Urothelium cell line (cell line): ENCODE measurements around the gene MRI1.
"Not testable (repeated sequence)": the region's sequence is repeated elsewhere in the genome, so short reads cannot be mapped to it uniquely, and the experiment has no call there.

Experiments
- DNase-seq: peaks from one replicate; pipeline ENCODE4 v3.0.0; 2011; ENCODE audit warnings: low spot score, mixed read lengths
- FAIRE-seq: peaks from 2 replicates; lab custom pipeline; 2011; peaks lifted over from hg19 to GRCh38; lab: Jason Lieb, UNC

MRI1 gene

DNA sequence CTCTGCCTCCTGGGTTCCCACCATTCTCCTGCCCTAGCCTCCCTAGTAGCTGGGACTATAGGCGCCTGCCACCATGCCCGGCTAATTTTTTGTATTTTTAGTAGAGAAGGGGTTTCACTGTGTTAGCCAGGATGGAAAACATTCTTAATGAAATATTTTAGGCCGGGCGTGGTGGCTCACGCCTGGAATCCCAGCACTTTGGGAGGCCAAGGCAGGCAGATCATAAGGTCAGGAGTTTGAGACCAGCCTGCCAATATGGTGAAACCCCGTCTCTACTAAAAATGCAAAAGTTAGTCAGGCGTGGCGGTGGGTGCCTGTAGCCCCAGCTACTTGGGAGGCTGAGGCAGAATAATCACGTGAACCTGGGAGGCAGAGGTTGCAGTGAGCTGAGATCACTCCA lies 29.0 kb downstream of the MRI1 start:
- not testable (repeated sequence) for DNase-seq, FAIRE-seq

DNA sequence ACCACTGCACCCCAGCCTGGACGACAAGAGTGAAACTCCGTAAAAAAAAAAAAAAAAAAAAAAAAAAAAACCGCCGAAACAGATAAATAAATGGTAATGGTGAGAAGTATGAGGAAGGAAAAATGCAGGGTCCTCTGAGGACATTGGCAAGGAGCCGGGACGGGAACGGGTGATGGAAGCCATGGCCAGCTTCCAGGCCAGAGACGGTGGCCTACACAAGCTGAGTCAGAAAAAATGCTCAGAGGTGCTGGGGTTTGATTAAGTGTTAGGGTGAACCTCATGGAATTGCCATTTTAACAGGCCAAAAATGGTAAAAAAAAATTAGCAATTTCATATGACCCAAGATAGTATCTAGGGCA lies 30.1 kb downstream of the MRI1 start:
- DNase-seq (peak; percentile 30), FAIRE-seq (no peak)

GRCh38 chr19:13794757-13795589 lies 30.7 kb downstream of the MRI1 start, which contains the start of gene ZSWIM4:
ZSWIM4 (plus strand) TSS chr19:13795443; CDS start chr19:13795649, 206 bp downstream.
- DNase-seq (peak; percentile 94), FAIRE-seq (no peak)

- no peak for DNase-seq
- FAIRE-seq, result no peak
Measured at GRCh38 chr19:13795595-13796300, 31.4 kb downstream of the MRI1 start.

- FAIRE-seq (no peak), DNase-seq (peak; percentile 48)
Measured at GRCh38 chr19:13796301-13797057, 32.2 kb downstream of the MRI1 start.

DNA sequence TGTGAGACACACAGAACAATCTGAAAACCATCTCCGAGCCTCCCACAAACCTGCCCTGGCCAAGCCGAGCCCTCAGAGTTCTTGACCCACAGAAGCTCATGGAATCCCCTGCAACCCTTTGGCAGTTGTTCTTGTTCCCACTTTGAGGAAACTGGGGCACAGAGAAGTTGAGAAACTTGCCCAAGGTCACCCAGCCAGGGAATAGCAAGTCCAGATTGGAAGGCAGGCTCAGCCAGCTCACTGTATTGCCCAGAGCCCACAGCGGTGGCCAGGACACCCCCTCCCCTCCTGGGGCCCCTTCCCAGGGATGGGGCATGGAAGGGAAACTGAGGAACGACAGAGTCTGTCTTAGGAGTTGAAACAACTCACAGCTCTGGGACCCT lies 32.7 kb downstream of the MRI1 start:
- DNase-seq (no peak), FAIRE-seq (no peak)

DNA sequence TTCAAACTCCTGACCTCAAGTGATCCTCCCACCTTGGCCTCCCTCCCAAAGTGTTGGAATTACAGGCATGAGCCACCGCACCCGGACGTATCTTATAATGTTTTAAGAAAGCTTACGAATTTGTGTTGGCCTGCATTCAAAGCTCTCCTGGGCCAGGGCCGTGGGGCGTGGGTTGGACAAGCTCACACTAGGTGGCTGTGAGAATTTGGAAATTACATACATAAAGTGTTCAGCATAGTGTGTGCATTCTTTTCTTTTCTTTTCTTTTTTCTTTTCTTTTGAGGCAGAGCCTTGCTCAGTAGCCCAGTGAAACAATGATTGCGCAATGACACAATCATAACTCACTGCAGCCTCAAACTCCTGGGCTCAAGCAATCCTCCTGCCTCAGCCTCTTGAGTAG lies 33.5 kb downstream of the MRI1 start:
- no peak for DNase-seq
- no peak for FAIRE-seq

GRCh38 chr19:13799669-13800068 lies 35.3 kb downstream of the MRI1 start:
- FAIRE-seq (no peak), DNase-seq (no peak)

- no peak for FAIRE-seq
Measured at GRCh38 chr19:13803038-13803437, 38.7 kb downstream of the MRI1 start.

GRCh38 chr19:13804830-13805683 lies 40.7 kb downstream of the MRI1 start:
- FAIRE-seq (no peak), DNase-seq (no peak)

More at GRCh38 chr19:13803038-13803437, 38.7 kb downstream of the MRI1 start:
- no peak for DNase-seq

DNA sequence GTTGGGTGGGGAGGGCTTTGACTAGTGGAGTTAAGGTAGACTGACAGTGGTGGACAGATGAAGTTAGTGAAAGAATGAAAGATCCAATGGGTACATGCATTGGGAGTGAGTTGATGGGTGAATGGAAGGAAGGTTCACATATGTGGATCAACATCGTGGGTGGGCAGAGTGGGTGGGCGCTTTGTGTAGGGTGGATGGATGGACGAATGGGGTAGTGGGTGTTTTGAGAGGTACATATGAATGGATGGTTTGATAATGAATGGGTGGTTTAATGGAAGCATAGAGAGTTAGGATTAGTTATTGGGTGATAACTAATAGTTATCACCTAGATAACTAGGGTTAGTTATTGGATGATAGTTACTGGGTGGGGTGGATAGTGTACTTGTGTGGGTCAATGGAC lies 42.4 kb downstream of the MRI1 start:
- no peak for FAIRE-seq
- DNase-seq, result no peak

DNA sequence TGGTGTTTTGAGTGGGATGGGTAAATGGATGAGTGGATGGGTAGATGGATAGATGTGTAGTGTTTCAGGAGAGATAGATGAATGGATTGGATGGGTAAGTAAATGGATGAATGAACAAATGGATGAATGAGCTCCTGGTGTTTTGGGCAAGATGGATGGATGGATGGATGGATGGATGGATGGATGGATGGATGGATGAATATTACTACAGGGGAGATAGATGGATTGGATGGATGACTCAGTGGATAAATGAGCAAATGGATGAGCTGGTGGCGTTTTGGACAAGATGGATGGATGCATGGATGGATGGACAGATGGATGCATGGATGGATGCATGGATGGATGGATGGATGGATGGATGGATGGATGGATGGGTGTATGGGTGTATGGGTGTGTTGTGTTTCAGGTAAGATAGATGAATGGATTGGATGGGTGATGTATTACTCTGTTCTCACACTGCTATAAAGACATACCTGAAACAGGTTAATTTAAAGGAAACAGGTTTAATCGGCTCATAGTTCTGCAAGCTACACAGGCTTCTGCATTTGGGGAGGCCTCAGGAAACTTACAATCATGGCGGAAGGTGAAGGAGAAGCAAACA lies 43.2 kb downstream of the MRI1 start:
- DNase-seq (no peak), FAIRE-seq (no peak)

- no peak for DNase-seq
- no peak for FAIRE-seq
Measured at GRCh38 chr19:13808856-13809255, 44.5 kb downstream of the MRI1 start.

- no peak for DNase-seq
- FAIRE-seq, result no peak
Measured at GRCh38 chr19:13812544-13812943, 48.2 kb downstream of the MRI1 start.

- no peak for DNase-seq
- FAIRE-seq, result no peak
Measured at GRCh38 chr19:13813147-13813546, 48.8 kb downstream of the MRI1 start.

GRCh38 chr19:13814550-13814949 lies 50.2 kb downstream of the MRI1 start:
- DNase-seq (no peak), FAIRE-seq (no peak)

- FAIRE-seq, result no peak
- DNase-seq, result no peak
Measured at GRCh38 chr19:13817018-13817614, 52.8 kb downstream of the MRI1 start.

DNA sequence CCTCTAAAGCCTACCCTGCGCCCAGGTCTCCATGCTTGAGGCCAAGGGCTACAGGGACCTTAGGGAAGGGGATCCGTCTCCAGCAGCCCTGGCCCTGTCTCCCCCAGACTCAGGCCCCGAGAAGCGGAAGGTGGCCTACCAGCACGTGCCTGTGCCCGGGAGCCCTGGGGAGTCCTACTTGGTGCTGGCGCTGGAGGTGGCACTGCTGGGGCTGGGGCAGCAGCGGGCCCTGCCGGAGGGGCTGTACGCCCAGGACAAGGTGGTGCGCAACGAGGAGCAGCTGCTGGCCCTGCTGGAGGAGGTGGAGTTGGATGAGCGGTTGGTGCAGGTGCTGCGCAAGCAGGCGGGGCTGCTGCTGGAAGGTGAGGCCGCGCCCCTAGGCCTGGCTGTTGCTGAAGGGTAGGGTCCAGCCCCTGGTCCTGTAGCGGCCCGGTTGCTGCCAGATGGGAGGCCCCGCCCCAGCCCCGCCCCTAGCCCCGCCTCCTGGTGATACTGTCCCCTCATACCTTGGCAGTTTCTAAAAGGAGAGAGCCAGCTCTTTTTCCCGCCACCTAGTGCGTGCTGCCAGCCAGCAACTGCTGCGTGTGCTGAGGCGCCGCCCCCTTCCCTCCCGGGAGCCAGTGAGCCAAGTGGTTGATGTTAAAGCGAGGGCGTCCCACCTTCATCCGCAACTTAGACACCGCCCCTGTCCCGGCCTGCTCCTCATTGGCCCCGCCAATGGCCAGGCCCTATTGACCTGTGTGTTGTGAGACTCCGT lies 53.5 kb downstream of the MRI1 start:
- no peak for FAIRE-seq

GRCh38 chr19:13819238-13819637 lies 54.9 kb downstream of the MRI1 start:
- no peak for DNase-seq
- FAIRE-seq, result no peak

More for the DNA sequence above, 53.5 kb downstream of the MRI1 start:
- DNase-seq, result no peak
